Sigmoid colon (tissue), 7 donors: ENCODE measurements around the gene TMC2. TPM values are rescaled to one million over a fixed set of nuclear protein-coding genes. Genes with fewer than 3 reads are reported as not detected.
"Not testable (repeated sequence)": the region's sequence is repeated elsewhere in the genome, so short reads cannot be mapped to it uniquely, and the experiment has no call there.

Experiments used
- DNase-seq: peaks from one replicate; pipeline ENCODE4 v3.0.0-alpha.2; 2019
- H3K27ac ChIP-seq, 4 donors: fragments of 200-600 bp; sonication (generic); one replicate each; pipeline ENCODE4 v1.5.1; 2016 to 2019; ENCODE audit warnings: mild to moderate bottlenecking in 1 of 4
- H3K27me3 ChIP-seq, 3 donors: fragments of 200-600 bp; sonication (generic); one replicate each; pipeline ENCODE4 v1.5.1; 2019; ENCODE audit warnings: mild to moderate bottlenecking in 1 of 3
- H3K36me3 ChIP-seq, 4 donors: fragments of 200-600 bp; sonication (generic); one replicate each; pipeline ENCODE4 v1.5.1; 2016 to 2019
- H3K4me1 ChIP-seq, 4 donors: fragments of 200-600 bp; sonication (generic); one replicate each; pipeline ENCODE4 v1.5.1; 2017 to 2019
- H3K4me3 ChIP-seq, 4 donors: fragments of 200-600 bp; sonication (generic); one replicate each; pipeline ENCODE4 v1.5.1; 2017 to 2019; ENCODE audit warnings: mild to moderate bottlenecking in 2 of 4, moderate library complexity in 1 of 4
- H3K9me3 ChIP-seq, 4 donors: fragments of 200-600 bp in 3 of 4; sonication (generic) in 3 of 4; one replicate each; pipeline versions ENCODE4 v1.5.1 to v1.6.1; 2013 to 2019
- CTCF ChIP-seq, 4 experiments: fragments of 450-650 bp in 3 of 4; fragments of 200-600 bp in 1 of 4; IDR thresholded peaks; one replicate each; pipeline ENCODE4 v1.5.1; 2016 to 2019; ENCODE audit warnings: antibody characterized with exemption in 4 of 4, mild to moderate bottlenecking in 3 of 4, moderate library complexity in 2 of 4
- EP300 ChIP-seq, 4 donors: sonication (generic); formaldehyde crosslinking; IDR thresholded peaks; one replicate each; pipeline ENCODE4 v1.6.1; 2017; ENCODE audit warnings: antibody characterized with exemption in 4 of 4
- POLR2A ChIP-seq, 2 donors: fragments of 450-650 bp; IDR thresholded peaks; one replicate each; pipeline ENCODE4 v1.6.1; 2016; ENCODE audit warnings: antibody characterized with exemption in 2 of 2, mild to moderate bottlenecking in 2 of 2, moderate library complexity in 2 of 2
- POLR2AphosphoS5 ChIP-seq, 4 donors: sonication (generic); formaldehyde crosslinking; IDR thresholded peaks; one replicate each; pipeline ENCODE4 v1.6.1; 2017; ENCODE audit warnings: antibody characterized with exemption in 4 of 4
- WGBS, 2 donors: extraction: QIAGEN DNeasy Blood & Tissue Kit; methylation state at CpG; one replicate each; pipeline ENCODE4 v1.1.7; 2013; 5-methylcytosine and 5-hydroxymethylcytosine counted together
- intact Hi-C: fragments of 100-400 bp; cut with DNase I; formaldehyde crosslinking; loops from one replicate; pipeline ENCODE4 v1.15.1; 2023
- polyA plus RNA-seq, 3 donors: library from polyadenylated mRNA; stranded (reverse); fragments of 200-250 nt; gene quantifications; one replicate each; pipeline ENCODE4 v1.2.3, GENCODE V29; 2013
- total RNA-seq, 4 donors: library from RNA; depleted of rRNA; stranded (reverse); fragments of >200 nt; gene quantifications; one replicate each; pipeline ENCODE4 v1.1.0, GENCODE V29; 2016
- donor health status: healthy with polysubstance abuse.
- donor health status: Bipolar disorder and iron deficiency.
- donor health status: healthy.

The TMC2 gene
- total and polyA plus RNA-seq, 7 donors, result 0.19 to 0.60 (median 0.28) TPM; not detected in 4

- intact Hi-C loops, result no loop called here
- H3K9me3 ChIP-seq, result no peaks in the 10 kb centered on the region
- H3K4me1 ChIP-seq, result no peaks in the 10 kb centered on the region
- H3K36me3 ChIP-seq, result no peaks in the 10 kb centered on the region
- H3K27ac ChIP-seq, result no peak overlapping the region
- no peak for TF ChIP-seq POLR2A (IDR thresholded peaks at IDR 0.05)
- no peak for TF ChIP-seq CTCF (IDR thresholded peaks at IDR 0.05)
- TF ChIP-seq EP300 (IDR thresholded peaks at IDR 0.05), result no peak
- no peak for TF ChIP-seq POLR2AphosphoS5 (IDR thresholded peaks at IDR 0.05)
- peak; percentile 17 for DNase-seq
- H3K4me3 ChIP-seq, result no peak overlapping the region
- WGBS, 2 donors, result 16 to 31% methylated on average over 4 of the region's 4 CpGs
- no peaks in the 10 kb centered on the region for H3K27me3 ChIP-seq
Measured at GRCh38 chr20:2671977-2672376, 135.6 kb downstream of the TMC2 start.

- no peak for DNase-seq
- Histone ChIP-seq H3K27me3 (no peaks in the 10 kb centered on the region), H3K9me3 (no peaks in the 10 kb centered on the region), H3K4me1 (no peaks in the 10 kb centered on the region), H3K27ac (no peak overlapping the region), H3K4me3 (no peak overlapping the region), H3K36me3 (no peaks in the 10 kb centered on the region)
- TF ChIP-seq EP300 (IDR thresholded peaks at IDR 0.05), result no peak
- no peak for TF ChIP-seq POLR2A (IDR thresholded peaks at IDR 0.05)
- TF ChIP-seq CTCF (IDR thresholded peaks at IDR 0.05), result no peak
- TF ChIP-seq POLR2AphosphoS5 (IDR thresholded peaks at IDR 0.05), result no peak
- intact Hi-C loops, result no loop called here
- WGBS, 2 donors, result 69 to 71% methylated on average over 3 of the region's 3 CpGs
Measured at GRCh38 chr20:2672446-2672845, 136.1 kb downstream of the TMC2 start.

- H3K4me1 ChIP-seq, result no peaks in the 10 kb centered on the region
- no peak overlapping the region for H3K27ac ChIP-seq
- TF ChIP-seq POLR2AphosphoS5 (IDR thresholded peaks at IDR 0.05), result no peak
- no peak for TF ChIP-seq EP300 (IDR thresholded peaks at IDR 0.05)
- TF ChIP-seq CTCF (IDR thresholded peaks at IDR 0.05), result no peak
- TF ChIP-seq POLR2A (IDR thresholded peaks at IDR 0.05), result no peak
- intact Hi-C loops, result no loop called here
- H3K9me3 ChIP-seq, result no peaks in the 10 kb centered on the region
- no peak for DNase-seq
- no peak overlapping the region for H3K4me3 ChIP-seq
- 77 to 91% methylated on average over 4 of the region's 4 CpGs for WGBS, 2 donors
- H3K27me3 ChIP-seq, result no peaks in the 10 kb centered on the region
- no peaks in the 10 kb centered on the region for H3K36me3 ChIP-seq
Measured at GRCh38 chr20:2673453-2673852, 137.1 kb downstream of the TMC2 start.

- Histone ChIP-seq H3K27me3 (no peaks in the 10 kb centered on the region), H3K4me3 (no peak overlapping the region), H3K4me1 (no peaks in the 10 kb centered on the region), H3K9me3 (no peaks in the 10 kb centered on the region), H3K27ac (no peak overlapping the region), H3K36me3 (no peaks in the 10 kb centered on the region)
- TF ChIP-seq POLR2AphosphoS5 (IDR thresholded peaks at IDR 0.05), result no peak
- no peak for TF ChIP-seq POLR2A (IDR thresholded peaks at IDR 0.05)
- no peak for TF ChIP-seq CTCF (IDR thresholded peaks at IDR 0.05)
- TF ChIP-seq EP300 (IDR thresholded peaks at IDR 0.05), result no peak
- no peak for DNase-seq
- WGBS, 2 donors, result 76 to 79% methylated on average over 4 of the region's 4 CpGs
- intact Hi-C loops, result no loop called here
Measured at GRCh38 chr20:2680046-2680445, 143.7 kb downstream of the TMC2 start.

GRCh38 chr20:2682040-2682439, 145.7 kb downstream of the TMC2 start:
- WGBS, 2 donors, result 81 to 87% methylated on average over 3 of the region's 3 CpGs
- H3K27ac ChIP-seq, DNase-seq, intact Hi-C loops, H3K4me3 ChIP-seq, H3K9me3 ChIP-seq, H3K4me1 ChIP-seq, H3K27me3 ChIP-seq, H3K36me3 ChIP-seq: not testable (repeated sequence)

GRCh38 chr20:2684817-2685216, 148.4 kb downstream of the TMC2 start:
- DNase-seq, H3K27ac ChIP-seq, H3K4me3 ChIP-seq, H3K36me3 ChIP-seq, H3K4me1 ChIP-seq, H3K27me3 ChIP-seq, intact Hi-C loops, H3K9me3 ChIP-seq: not testable (repeated sequence)
- 49 to 51% methylated on average over 4 of the region's 4 CpGs for WGBS, 2 donors
